Stimulated activated CD8-positive, alpha-beta memory T cell treated with anti-CD3 and anti-CD28 coated beads, Interleukin-15, amount 100 ng/mL, for 24 hours (primary cell): Measurements from ENCODE around the gene SH3GLB2.
"Not testable (repeated sequence)": the region's sequence is repeated elsewhere in the genome, so short reads cannot be mapped to it uniquely, and the experiment has no call there.

Experiments
- DNase-seq: peaks from one replicate; pipeline ENCODE4 v3.0.0-alpha.2; 2020; ENCODE audit warnings: low read depth

Gene SH3GLB2

GRCh38 chr9:129053020-129053419, 24.9 kb upstream of the SH3GLB2 start:
- no peak for DNase-seq

DNA sequence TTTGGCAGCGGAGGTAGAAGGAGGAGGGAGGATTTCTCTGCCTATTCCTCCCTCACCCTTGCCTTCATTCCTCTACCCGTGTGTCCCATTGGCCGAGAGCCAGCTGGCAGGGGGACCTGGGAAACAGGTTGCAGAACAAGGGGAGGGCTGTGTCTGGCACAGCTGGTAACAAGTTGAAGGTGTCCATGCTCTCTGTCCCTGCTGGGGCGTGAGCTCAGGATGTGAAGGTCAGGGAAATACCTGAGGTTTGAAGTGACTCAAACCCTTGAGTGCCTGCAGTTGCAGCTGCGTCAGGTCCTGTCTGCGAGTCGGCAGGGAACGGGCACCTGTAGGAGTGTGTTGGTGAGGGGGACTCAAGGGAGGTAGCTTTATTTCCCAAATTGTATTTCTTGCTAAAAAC, 24.5 kb upstream of the SH3GLB2 start:
- DNase-seq, result no peak

DNA sequence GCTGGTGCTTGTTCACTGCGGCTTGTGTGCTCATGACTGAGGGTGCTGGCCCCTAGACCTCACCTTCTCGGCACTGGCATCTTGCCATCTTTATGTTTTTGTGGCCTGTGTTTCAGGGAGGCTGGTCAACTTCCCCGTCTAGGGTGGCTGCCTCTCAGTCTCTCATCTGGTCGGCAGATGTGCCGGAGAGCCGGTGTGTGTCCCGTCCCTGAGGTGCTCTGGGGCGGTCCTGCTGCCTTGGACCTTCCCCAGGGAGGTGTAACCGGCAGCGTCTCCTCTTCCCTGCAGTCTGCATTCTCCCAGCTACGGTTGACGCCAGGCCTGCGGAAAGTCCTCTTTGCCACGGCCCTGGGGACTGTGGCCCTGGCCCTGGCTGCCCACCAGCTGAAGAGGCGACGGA, 13.9 kb upstream of the SH3GLB2 start:
- no peak for DNase-seq

DNA sequence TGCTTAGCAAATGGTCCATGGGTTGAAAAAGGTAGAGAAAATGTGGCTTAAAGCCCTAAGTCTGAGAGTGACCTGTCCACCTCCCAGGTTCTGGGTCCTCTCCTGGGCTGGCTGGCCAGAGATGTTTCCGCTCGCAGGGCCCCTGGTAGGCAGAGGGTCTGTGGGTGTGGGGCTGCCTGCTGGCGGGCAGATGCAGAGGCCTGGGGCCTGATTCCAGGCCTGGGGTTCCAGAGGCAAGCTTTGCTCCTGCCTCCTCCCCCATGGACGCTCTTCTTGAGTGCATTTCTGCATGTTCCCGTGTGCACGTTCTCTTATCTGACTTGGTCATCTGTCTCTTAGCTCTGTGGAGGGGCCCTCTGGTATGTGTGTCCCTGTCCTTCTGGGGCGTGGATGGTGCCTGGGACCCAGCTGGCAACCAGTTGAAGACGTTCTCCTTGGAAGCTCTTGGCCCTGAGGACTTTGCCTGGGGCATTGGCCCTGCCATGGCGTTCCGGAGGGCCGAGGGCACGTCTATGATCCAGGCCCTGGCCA, 12.0 kb upstream of the SH3GLB2 start:
- no peak for DNase-seq

GRCh38 chr9:129038109-129038852, 10.2 kb upstream of the SH3GLB2 start:
- DNase-seq, result no peak

- DNase-seq, result no peak
Measured at GRCh38 chr9:129037767-129038098, 9.6 kb upstream of the SH3GLB2 start.

- no peak for DNase-seq
Measured at GRCh38 chr9:129036923-129037766, 9.0 kb upstream of the SH3GLB2 start.

GRCh38 chr9:129036241-129036922, 8.3 kb upstream of the SH3GLB2 start, which contains the start of gene MIGA2:
TSS of gene MIGA2 (plus strand) at chr9:129036626. CDS start at chr9:129040595, 3,969 bp downstream.
- DNase-seq, result peak; percentile 72

- not testable (repeated sequence) for DNase-seq
Measured at GRCh38 chr9:129035838-129036237, 7.7 kb upstream of the SH3GLB2 start.

- DNase-seq, result no peak
Measured at GRCh38 chr9:129033216-129033615, 5.1 kb upstream of the SH3GLB2 start.

- no peak for DNase-seq
Measured at GRCh38 chr9:129032541-129033159, 4.5 kb upstream of the SH3GLB2 start.

GRCh38 chr9:129031514-129031913, 3.4 kb upstream of the SH3GLB2 start:
- DNase-seq, result no peak

DNA sequence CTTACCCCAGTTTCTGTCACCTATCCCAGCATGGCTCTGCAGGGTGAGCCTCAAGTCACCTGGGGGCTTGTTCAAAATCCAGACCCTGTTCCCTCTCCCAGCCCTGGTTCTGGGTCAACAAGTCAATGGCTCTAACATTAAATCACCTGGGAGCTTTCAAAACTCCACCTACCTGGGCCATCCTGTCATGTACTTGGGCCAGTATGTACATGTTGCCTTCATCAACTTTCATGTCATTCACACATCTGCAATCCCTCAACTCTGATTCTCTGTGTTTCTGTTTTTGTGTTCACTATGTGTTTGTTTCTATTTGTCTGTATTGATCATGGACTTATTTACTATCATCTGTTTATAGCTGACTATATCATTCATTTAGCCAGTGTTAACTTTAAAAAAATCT, 2.1 kb upstream of the SH3GLB2 start:
- DNase-seq, result no peak

GRCh38 chr9:129027685-129028191, 393 bp downstream of the SH3GLB2 start:
- peak; percentile 16 for DNase-seq

DNA sequence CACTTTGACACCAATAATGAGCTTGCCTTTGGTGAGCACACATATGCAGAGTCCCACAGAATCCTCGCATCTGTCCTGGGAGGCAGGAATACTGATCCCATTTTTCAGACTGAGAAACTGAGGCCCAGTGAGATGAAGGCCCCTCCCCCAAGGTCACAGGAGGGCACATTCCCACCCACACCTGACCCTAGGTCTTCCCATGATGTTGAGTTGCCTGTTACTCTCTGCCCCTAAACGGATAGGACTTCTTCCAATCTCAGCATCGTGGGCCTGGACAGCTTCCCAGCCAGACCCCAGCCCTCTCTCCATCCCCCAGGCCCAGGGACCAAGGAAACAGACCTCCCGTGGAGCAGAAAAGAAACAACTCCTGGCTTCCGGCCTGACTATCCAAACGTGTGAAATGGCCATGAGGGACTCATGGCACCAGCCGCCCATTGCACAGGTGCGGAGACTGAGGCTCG, 877 bp downstream of the SH3GLB2 start:
- DNase-seq, result no peak

DNA sequence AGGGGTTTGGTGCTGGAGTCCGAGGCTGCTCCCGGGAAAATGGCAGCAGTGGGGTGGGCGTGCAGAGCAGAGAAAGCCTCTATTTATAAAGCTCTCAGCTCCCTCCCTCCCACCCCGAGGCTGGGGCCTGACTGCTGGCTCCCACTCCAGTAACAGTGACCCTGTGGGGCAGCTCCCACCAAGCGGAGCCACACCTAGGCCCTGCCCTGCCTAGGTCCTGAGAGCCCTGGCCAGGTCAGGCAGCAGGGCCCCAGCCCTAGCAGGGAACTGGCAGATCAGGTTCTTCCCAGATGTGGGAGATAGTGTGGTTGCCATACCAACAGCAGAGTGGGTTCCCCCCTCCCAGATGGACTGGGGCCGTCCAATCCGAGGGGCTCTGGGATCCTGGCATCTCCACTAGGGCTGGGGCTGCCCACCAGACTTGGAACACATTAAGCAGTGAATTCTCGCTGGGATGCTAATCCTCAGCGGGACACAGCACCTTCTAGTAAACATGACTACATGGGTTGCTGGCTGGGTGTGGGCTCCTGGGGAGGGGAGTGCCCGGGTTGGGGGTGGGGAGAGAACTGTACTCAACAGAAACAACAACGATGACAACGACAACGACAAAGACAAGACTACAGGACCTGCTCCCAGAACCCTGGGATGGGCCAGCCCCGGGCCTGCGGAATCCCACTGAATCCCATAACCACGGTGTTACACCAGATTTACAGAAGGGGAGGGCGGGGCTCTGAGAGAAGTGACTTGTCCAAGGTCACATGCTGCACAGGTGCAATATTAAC, 1.5 kb downstream of the SH3GLB2 start:
- DNase-seq, result no peak

DNA sequence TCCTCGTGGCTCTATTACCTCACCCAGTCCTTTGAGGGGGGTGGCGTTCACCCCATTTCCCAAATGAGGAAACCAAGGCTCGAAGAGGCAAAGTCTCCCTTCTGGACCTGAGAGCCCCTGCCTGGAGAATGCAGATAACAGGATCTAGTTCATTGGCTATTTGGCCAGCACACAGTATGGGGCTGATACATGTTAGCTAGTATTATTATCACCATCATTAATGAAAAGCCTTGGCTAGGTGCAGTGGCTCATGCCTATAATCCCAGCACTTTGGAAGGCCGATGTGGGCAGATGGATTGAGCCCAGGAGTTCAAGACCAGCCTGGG, 4.3 kb downstream of the SH3GLB2 start:
- DNase-seq, result no peak

- DNase-seq, result no peak
Measured at GRCh38 chr9:129023036-129023907, 4.9 kb downstream of the SH3GLB2 start.

GRCh38 chr9:129022037-129022436, 6.1 kb downstream of the SH3GLB2 start:
- no peak for DNase-seq

DNA sequence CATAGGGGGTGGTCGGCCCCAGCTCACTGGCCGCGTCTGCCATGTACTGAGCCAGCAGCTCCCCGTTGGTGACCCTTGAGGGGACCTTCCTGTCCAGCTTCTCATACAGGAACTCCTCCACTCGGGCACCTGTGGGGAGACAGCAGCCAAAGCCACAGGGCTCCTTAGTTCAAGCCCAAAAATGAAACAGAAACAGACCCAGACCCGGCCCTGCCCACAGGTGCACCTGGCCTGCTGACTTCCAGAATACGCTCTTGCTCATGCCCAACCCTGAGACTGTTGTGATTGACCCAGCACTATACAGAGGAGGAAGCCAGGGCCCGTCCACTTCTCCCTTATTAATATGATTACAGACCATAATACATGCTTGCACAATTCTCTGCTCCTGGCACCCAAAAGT, 7.0 kb downstream of the SH3GLB2 start:
- no peak for DNase-seq
